ENCODE measurements around the gene RPS6KC1. TPM values are rescaled to one million over a fixed set of nuclear protein-coding genes. Genes with fewer than 3 reads are reported as not detected.
"Not testable (repeated sequence)": the region's sequence is repeated elsewhere in the genome, so short reads cannot be mapped to it uniquely, and the experiment has no call there.

The RPS6KC1 gene
- total RNA-seq, 2 donors from 2014 or later = 9.2 to 10.1 TPM

DNA sequence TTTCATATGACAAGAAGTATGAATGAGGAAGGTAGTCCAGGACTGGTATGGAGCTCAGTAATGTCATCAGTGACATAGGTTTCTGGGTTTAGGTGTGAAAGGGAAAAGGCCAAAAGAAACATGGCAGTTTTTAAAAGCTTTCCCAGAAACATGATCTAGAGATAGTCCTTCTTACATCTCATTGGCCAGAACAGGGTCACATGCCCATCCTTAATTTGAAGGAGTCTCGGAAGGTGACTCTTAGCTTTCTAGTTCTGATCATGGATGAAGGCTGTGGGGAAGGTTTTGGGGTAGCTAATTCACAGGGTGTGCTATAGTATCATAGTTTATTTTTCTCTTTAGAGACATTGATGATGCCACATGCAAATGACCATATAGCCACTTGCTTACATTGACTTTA is 55.3 kb downstream of the RPS6KC1 start:
- H3K9me3 ChIP-seq = no peaks in the 10 kb centered on the region
- H3K36me3 ChIP-seq = peaks cover 11% of the 10 kb centered on the region
- no peak for DNase-seq (ENCODE audit: low spot score)
- TF ChIP-seq, protein P1, sequence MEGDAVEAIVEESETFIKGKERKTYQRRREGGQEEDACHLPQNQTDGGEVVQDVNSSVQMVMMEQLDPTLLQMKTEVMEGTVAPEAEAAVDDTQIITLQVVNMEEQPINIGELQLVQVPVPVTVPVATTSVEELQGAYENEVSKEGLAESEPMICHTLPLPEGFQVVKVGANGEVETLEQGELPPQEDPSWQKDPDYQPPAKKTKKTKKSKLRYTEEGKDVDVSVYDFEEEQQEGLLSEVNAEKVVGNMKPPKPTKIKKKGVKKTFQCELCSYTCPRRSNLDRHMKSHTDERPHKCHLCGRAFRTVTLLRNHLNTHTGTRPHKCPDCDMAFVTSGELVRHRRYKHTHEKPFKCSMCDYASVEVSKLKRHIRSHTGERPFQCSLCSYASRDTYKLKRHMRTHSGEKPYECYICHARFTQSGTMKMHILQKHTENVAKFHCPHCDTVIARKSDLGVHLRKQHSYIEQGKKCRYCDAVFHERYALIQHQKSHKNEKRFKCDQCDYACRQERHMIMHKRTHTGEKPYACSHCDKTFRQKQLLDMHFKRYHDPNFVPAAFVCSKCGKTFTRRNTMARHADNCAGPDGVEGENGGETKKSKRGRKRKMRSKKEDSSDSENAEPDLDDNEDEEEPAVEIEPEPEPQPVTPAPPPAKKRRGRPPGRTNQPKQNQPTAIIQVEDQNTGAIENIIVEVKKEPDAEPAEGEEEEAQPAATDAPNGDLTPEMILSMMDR (IDR thresholded peaks at IDR 0.05) = no peak
- no peak overlapping the region for H3K4me3 ChIP-seq
- H3K27me3 ChIP-seq = no peaks in the 10 kb centered on the region
- H3K4me1 ChIP-seq = peaks cover 0 to 7% of the 10 kb centered on the region in 2 donors
- no peak overlapping the region for H3K27ac ChIP-seq

DNA sequence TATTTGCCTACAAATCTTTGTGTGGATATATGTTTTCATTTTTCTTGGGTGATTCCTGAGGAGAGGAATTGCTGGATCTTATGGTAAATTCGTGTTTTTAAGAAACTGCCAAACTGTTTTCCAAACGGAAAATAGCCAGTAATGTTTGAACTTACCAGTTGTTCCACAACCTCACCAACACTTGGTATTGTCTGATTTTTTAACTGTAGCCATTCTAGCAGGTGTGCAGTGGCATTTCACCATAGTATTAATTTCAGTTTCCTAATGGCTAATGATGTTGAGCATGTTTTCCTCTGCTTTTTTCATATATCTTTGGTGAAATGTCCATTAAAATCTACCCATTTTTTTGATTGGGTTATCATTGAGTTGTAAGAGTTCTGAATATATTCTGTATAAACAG is 56.6 kb downstream of the RPS6KC1 start:
- peaks cover 11% of the 10 kb centered on the region for H3K36me3 ChIP-seq
- peaks cover 0 to 7% of the 10 kb centered on the region in 2 donors for H3K4me1 ChIP-seq
- TF ChIP-seq, protein P1 (IDR thresholded peaks at IDR 0.05) = no peak
- H3K27ac ChIP-seq = no peak overlapping the region
- H3K27me3 ChIP-seq = no peaks in the 10 kb centered on the region
- DNase-seq (ENCODE audit: low spot score) = no peak
- H3K4me3 ChIP-seq = no peak overlapping the region
- H3K9me3 ChIP-seq = no peaks in the 10 kb centered on the region

DNA sequence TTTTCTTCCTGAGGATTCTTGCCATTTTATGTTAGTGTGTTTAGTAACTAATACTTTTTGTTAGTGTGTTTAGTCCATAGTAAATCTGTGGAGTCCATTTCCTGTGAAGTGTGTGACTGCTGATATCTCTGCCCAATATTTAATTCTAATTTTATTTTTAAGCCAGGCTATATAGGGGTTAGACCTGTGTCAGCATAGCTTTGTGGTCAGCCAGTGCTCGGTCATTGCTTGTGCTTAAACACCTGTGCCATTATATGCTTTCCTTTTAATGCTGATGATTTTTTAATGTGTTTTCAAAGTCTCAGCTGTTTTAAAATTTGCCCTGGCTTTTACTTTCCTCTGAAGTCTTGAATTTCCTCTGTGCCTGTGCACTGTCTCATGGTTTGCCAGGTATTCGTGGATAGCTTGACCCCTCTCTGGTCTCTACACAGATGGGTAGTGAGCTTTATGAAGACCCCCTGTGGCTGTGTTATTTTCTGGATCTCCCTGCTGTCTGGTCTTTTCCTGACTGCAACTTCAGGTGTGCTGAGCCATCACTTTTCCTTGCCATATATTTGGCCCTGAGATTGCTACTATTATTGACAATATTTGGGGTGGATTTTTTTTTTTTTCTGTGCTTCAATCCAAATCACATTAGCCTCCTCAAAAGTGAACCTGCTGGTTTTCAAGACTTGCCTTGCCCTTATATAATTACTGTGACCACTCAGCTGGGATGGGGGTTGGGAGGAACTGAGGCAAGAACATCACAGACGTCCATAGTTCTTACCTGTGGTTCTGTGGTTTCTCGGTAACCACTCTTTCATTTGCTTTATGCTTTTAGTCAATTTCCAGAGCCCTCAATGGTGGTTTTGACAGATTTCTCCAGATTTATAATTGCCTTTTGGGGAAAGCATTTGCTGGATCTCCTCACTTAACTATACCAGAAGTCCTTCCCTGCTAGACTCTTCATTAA is 59.6 kb downstream of the RPS6KC1 start:
- no peak overlapping the region for H3K4me3 ChIP-seq
- H3K9me3 ChIP-seq = no peaks in the 10 kb centered on the region
- DNase-seq (ENCODE audit: low spot score) = no peak
- H3K27ac ChIP-seq = no peak overlapping the region
- peaks cover 0 to 7% of the 10 kb centered on the region in 2 donors for H3K4me1 ChIP-seq
- no peaks in the 10 kb centered on the region for H3K27me3 ChIP-seq
- TF ChIP-seq, protein P1 (IDR thresholded peaks at IDR 0.05) = no peak
- H3K36me3 ChIP-seq = peaks cover 11% of the 10 kb centered on the region

DNA sequence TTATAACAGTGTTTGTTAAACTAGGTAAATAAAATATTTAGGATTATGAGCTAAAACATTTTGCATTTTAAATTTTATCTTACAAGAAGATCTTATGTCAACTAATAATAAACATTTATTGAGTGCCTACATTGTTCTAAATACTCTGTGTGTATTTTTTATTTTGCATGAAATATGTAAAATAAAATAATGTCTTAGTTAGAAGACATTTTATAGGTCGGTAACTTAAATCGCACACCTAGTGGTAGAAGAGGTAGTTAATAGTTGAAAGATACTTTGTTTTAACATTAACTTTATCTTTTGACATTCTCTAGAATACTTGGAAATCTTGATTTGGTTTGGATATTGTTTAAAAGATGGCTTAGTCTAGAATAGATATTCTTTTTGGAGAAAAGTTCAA is 60.5 kb downstream of the RPS6KC1 start:
- TF ChIP-seq, protein P1 (IDR thresholded peaks at IDR 0.05) = no peak
- Histone ChIP-seq H3K27ac (no peak overlapping the region), H3K4me1 (peaks cover 0 to 7% of the 10 kb centered on the region in 2 donors), H3K36me3 (peaks cover 11% of the 10 kb centered on the region), H3K9me3 (no peaks in the 10 kb centered on the region), H3K4me3 (no peak overlapping the region), H3K27me3 (no peaks in the 10 kb centered on the region)
- no peak for DNase-seq (ENCODE audit: low spot score)

DNA sequence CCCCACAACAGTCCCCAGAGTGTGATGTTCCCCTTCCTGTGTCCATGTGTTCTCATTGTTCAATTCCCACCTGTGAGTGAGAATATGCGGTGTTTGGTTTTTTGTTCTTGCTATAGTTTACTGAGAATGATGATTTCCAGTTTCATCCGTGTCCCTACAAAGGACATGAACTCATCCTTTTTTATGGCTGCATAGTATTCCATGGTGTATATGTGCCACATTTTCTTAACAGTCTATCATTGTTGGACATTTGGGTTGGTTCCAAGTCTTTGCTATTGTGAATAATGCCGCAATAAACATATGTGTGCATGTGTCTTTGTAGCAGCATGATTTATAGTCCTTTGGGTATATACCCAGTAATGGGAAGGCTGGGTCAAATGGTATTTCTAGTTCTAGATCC is 61.7 kb downstream of the RPS6KC1 start:
- not testable (repeated sequence) for H3K4me3 ChIP-seq; DNase-seq (ENCODE audit: low spot score); H3K9me3 ChIP-seq; H3K36me3 ChIP-seq; H3K27me3 ChIP-seq; H3K4me1 ChIP-seq; H3K27ac ChIP-seq

DNA sequence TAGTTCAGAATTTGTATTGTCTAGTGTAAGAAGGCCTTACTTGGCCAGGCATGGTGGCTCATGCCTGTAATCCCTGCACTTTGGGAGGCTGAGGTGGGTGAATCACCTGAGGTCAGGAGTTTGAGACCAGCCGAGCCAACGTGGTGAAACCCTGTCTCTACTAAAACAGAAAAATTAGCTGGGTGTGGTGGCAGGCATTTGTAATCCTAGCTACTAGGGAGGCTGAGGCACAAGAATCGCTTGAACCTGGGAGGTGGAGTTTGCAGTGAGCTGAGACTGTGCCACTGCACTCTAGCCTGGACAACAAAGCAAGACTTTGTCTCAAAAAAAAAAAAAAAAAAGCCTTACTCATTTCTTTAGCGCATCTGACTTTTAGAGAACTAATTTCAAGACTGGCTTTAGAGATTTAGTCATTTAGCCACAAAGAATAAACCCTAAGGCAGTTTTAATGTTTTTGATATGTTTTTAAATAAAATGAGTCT is 66.7 kb downstream of the RPS6KC1 start:
- not testable (repeated sequence) for H3K27ac ChIP-seq; H3K4me1 ChIP-seq; H3K4me3 ChIP-seq; H3K27me3 ChIP-seq; H3K36me3 ChIP-seq; DNase-seq (ENCODE audit: low spot score); H3K9me3 ChIP-seq
